GM18507 (cell line): ENCODE results near the gene SPSB1.
"Not testable (repeated sequence)": the region's sequence is repeated elsewhere in the genome, so short reads cannot be mapped to it uniquely, and the experiment has no call there.

ENCODE experiments used
- DNase-seq: peaks from one replicate; pipeline ENCODE4 v3.0.0; 2011; ENCODE audit warnings: low read depth; ENCODE audit not compliant: insufficient read length; ENCODE audit errors: extremely low spot score
- FAIRE-seq: peaks from 2 replicates; lab custom pipeline; 2011; peaks lifted over from hg19 to GRCh38; lab: Jason Lieb, UNC

SPSB1 gene

DNA sequence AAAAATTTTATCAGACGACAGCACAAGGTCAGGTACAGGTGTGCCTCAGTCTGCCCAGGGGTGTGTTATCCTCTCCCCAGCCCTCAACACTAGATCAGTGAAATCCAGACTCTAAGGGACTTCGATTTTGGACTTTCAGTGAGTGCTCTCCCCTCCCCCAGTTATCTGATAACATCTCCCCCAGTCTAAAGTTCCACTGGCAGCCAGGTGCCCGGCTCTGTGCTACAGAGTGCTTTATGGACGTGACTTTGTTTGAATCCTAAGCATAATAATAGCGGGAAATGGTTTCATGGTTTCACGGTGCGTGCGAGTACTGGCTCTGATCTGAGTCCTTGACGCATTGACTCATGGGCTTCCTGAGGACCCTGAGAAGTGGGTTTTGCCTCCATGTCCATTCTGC lies 3.2 kb downstream of the SPSB1 start:
- no peak for FAIRE-seq
- DNase-seq, result no peak

DNA sequence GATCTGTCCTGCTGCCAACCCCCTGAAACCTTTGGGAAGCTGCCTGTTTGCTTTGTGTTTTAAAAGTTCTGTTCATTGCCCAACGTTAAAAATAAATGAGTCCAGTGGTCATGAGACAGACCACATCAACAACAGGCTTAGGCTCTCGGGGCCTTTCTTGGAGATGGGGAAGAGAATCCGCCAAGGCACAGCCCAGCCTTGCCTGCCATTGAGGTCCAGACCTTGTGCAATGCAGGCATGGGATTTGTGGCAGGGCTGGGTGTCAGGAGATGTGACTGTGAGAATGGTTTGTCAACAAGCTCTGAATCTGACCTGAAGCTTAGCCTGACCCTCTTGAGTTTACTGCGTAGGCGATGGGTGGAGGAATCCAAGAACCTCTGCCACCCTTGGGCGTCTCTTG lies 4.2 kb downstream of the SPSB1 start:
- FAIRE-seq, result no peak

DNA sequence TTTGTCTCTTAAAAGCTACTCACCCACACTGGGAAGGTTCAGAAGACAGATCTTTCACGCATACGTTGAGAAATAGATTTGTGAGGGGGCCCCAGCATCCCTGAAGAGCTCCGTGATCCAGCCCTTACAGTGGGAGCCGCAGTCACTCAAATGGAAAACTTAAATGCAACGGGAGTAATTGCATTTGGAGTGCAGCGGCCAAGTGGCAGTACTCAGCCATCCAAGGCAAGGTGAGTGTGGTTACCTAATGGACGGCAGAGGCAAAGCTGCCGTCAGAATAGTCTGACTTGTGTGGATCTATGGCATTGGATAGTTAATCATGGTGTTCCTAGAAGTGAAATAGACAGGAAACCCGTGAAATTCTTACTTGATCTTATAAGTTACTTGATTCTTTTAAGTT lies 5.1 kb downstream of the SPSB1 start:
- DNase-seq, result no peak
- no peak for FAIRE-seq

More for the DNA sequence above, 4.2 kb downstream of the SPSB1 start:
- DNase-seq, result no peak

DNA sequence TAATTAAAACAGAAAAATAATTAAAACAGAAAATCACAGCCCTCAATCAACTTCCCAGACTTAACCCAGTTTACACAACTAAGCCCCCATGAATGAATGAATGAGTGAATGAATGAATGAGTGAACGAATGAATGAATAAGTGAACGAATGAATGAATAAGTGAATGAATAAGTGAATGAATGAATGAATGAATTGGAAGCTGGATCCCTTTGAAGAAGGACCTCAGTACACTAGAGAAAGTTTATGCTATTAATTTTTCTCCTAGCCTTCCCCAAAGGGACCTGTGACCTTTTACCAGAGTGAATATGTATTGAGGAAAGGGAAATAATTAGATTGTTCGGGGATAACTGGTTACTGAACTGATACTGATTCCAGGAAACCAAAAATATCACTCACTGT lies 5.6 kb downstream of the SPSB1 start:
- FAIRE-seq (no peak), DNase-seq (no peak)

DNA sequence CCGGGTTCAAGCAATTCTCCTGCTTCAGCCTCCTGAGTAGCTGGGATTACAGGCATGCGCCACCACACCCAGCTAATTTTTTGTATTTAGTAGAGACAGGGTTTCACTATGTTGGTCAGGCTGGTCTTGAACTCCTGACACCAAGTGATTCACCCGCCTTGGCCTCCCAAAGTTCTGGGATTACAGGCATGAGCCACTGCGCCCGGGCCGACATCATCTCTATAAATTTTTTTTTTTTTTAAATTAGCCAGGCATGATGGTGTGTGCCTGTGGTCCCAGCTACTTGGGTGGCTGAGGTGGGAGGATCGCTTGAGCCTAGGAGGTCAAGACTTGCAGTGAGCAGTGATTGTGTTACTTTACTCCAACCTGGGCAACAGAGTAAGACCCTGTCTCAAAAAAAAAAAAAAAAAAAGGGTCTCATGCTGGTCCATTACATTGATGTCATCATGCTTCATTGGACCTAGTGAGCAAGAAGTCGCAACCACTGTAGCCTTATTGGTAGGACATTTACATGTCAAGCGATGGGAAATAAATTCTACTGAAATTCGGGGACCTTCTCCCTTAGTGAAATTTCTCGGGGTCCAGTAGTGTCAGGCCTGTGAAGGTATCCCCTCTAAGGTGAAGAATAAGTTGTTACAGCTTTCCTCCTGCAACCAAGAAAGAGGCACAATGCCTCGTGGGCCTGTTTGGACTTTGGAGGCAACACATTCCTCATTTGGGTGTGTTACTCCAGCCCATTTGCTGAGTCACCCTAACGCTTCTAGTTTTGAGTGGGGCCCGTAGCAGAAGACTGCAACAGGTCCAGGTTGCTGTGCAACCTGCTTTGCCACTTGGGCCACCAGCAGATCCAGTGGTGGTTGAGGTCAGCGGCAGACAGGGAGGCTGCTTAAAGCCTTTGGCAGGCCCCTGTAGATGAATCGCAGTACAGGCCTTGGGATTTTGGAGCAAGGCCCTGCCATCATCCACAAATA lies 7.2 kb downstream of the SPSB1 start:
- not testable (repeated sequence) for FAIRE-seq, DNase-seq

DNA sequence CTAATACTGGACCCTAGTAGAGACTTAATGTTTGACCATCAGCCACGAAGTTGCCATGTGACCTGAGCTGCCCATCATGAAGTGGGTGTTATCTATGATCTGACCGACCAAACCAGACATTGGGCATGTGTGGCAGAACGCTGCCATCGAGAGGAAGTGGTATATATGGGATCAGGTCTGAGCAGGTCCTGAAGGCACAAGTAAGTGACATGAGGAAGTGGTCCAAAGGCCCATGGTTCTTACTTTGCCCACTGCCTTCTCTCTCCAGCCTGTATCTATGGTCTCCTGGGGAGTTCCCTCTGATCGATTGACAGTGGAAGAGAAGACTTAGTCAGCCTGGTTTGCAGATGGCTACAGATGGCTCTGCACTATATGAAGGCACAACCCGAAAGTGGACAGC lies 7.9 kb downstream of the SPSB1 start:
- FAIRE-seq (no peak), DNase-seq (no peak)

DNA sequence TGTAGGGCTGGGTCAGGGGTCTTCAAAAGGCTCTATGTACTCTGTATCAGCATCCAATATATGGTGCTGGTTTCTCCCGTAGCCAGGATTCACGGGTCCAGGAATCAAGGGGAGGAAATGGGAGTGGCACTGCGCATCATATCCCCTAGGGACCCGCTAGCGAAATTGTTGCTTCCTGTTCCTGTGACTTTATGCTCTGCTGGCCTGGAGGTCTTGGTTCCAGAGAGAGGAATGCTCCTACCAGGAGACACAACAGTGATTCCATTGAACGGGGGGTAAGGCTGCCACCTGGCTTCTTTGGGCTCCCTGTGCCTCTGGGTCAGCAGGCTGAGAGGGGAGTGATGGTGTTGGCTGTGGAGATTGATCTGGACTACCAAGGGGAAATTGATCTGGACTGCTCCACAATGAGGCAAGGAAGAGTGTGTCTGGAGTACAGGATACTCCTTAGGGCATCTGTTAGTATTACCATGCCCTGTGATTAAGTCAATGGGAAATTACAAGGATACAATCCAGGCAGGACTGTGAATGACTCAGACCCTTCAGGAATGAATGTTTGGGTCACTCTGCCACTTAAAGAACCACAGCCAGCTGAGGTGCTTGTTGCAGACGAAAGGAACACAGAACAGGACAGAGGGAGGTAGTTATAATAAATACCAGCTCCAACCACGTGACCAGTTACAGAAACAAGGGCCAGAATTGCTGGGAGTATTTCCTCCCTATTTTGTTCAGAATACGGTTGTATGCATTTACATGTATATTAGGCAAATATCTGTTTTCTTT lies 10.2 kb downstream of the SPSB1 start:
- DNase-seq (no peak), FAIRE-seq (no peak)

DNA sequence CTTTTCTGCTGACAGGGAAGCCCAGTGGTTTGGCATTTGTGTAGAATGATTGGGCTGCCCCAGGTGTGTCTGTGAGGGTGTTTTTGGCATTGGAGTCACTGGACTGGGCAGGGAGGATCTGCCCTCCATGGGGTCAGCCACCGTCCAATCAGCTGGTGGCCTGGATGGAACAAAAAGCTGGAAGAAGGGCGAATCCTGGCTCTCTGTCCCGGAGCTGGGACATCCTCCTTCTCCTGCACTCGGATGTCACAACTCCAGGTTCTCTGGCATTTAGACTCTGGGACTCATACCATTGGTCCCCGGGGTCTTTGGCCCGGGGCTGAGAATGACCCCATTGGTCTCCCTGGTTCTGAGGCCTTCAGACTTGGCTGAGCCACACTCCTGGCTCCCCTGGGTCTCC lies 11.2 kb downstream of the SPSB1 start:
- FAIRE-seq, result no peak
- no peak for DNase-seq

DNA sequence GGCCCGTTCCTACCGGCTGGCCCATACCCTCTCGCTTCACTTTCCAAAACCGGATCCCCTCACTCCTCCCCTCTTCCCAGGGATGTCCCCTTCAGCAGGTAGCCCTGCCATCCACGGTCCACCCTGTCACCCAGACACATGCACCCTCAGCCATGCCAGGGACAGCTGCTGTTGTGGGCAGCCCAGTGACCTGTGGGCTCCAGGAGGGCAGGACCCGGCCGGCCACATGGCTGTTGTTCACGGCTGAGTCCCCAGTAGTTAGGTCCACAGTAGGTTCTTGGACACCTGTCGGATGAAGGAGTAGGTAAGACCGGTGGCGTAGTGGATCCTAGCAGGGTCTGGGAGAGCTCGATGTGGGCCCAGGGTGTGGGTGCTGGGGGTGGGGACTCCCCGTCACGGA lies 12.5 kb downstream of the SPSB1 start:
- no peak for FAIRE-seq

DNA sequence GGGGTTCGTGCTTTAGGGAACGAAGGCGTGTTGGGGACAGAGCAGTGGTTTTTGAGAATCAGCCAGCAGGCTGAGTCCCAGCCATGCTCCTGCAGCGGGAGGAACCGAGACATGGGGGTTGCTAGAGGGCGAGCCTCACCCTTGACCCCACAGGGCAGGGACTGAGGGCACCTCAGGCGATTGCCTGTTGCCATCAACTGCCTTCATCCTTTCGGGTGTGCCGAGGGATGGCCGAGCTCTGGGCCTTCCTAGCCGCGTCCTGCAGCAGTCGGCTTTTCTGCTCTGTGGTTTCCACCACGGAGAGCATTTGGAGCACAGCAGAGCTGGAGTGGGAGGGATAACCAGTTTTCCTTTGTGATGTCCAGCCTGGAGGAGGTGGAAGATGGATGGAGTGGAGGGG lies 13.3 kb downstream of the SPSB1 start:
- FAIRE-seq, result no peak
- DNase-seq, result no peak

More for the DNA sequence above, 12.5 kb downstream of the SPSB1 start:
- no peak for DNase-seq

DNA sequence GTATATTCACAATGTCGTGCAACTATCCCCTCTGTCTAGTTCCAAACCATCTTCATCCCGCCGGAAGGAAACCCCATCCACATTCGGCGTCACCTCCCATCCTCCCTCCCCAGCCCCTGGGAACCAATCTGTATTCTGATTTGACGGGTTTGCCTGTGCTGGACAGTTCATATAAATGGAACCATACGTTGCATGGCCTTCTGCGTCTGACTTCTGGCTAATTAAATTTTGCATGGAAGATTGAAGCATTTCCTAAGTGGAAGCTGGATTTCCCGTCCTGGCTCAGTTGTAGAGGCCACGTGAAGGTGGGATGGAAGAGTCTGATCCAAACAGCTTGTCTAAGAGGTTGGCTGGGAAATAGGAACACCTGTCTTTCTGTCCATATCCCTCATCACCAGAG lies 14.6 kb downstream of the SPSB1 start:
- no peak for FAIRE-seq
- no peak for DNase-seq

DNA sequence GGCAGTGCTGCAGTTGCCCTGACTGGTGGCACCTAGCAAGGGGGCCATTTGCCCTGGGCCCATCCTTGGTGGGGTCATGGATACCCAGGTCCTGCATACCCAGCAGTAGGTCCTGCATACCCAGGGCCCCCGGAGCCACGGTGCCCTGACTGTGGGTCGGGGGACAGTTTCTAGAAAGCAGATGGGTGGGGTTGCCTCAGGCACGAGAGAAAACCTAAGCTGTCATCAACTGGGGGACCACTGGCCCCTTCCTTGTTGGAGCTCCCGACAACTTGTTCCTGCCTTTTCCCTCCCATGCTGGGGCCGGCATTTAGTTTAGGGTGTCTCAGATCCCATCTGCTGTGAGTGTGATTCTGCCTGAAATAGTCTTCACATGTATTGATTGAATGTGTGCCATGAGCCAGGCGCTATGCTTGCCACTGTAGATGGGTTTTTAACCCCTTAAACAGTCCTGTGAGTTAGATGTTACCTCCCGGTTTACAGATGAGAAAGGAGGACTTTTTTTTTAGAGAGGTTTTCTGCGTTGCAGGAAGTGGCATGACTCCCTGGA lies 15.6 kb downstream of the SPSB1 start:
- DNase-seq (no peak), FAIRE-seq (no peak)

DNA sequence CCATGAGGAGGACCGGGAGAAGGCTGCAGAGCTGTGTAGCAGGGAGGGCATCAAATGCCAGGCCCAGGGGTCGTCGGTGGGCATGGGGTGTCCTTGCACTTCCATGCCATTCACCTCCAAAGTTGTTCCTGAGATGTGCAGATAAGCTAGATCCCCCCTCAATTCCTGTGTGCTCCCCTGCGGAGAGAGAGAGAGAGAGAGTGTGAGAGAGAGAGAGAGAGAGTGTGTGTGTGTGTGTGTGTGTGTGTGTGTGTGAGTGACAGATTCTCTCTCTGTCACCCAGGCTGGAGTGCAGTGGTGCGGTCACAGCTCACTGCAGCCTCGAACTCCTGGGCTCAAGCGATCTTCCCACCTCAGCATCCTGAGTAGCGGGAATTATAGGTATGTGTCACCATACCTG lies 16.4 kb downstream of the SPSB1 start:
- no peak for FAIRE-seq
- DNase-seq, result no peak

DNA sequence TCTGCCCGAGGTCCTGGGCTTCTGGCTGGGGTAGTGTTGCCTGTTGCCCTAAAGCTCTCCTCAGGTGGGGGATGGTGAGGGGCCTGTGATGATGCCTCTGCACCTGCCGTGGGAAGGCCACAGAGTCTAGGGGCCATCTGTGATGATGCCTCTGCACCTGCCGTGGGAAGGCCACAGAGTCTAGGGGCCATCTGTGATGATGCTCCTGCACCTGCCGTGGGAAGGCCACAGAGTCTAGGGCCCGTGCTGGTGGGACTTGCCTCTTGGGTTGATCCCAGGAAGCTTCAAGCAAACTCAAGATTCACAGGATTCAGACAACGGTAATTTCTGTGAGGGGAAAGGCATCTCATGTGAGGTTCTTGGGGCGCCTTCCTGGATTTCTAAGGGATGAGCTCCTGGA lies 17.3 kb downstream of the SPSB1 start:
- no peak for DNase-seq
- FAIRE-seq, result no peak

DNA sequence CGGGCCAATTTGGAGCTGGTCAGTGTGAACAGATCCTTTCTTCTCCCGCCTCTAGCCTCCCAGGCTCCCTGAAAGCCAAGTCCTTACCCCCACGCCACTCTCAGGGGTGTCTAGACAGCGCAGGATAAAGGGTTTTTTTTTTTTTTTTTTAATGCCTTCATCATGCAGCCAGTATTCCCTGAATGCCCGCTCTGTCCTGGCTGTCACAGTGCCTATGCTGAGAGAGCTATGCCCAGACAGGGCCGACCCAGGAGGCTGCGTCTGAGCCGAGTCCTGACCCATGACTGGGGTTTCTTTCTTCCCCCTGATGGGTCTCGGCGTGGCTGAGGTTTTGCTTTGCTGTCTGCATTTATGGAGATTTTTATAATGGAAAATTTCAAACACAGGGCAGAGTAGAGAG lies 18.3 kb downstream of the SPSB1 start:
- DNase-seq, result no peak
- no peak for FAIRE-seq

DNA sequence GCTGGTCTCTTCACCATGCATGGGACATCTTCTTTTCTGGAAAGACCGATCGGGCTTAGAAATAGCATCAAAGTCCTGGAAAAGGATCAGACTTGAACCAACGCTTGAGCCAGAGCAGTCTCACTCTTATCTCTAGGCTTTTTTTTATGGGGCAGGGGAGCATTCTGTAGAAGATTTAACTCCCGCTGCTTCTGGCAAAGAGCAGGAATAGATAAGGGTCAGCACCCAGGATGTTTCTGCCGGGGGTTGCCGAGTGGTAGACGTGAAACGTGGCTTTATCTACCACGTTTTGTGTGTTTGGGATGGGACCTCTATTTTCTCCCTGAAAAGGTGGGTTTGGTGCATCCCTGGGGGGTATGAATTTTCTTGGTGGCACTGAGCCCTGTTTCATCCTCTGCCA lies 18.8 kb downstream of the SPSB1 start:
- FAIRE-seq (no peak), DNase-seq (no peak)

DNA sequence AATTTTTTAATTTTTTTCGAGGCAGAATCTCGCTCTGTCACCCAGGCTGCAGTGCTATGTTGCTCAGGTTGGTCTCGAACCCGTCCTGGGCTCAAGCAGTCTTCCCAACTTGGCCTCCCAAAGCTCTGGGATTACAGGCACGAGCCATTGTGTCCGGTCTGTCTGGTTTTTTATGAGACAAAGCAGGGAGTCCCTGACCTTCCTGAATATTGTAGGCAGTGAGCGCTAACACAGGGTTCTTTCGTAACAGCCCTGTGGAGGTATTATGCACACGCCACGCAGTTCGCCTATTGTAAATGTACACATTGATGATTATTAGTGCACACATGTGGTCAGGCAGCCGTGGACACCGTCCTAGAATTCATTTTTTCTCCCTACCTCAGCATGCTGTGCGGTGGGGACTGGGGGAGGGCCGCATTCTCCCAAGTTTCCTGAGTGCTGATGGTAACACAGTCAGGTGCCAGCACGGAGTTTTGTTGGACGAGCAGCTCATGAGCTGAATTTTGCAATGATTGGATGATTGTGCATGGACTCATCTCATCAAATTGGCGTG lies 19.6 kb downstream of the SPSB1 start:
- no peak for DNase-seq

DNA sequence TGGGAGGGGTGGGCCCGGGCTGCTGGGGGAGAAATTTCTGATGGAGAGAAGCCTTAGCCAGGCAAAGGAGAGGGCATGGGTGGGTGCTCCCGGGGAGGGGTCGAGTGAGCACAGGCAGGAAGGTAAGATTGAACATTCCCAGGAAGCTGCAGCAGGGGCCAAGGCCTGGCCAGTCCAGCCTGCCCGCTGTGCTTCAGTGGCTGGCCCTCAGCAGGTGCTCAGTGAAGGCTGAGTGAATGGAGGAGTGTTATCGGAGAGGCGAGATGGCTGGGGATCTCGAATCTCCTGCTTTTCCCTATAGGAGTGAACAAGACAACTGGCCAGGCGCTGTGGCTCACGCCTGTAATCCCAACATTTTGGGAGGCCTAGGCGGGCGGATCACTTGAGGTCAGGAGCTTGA lies 20.9 kb downstream of the SPSB1 start:
- FAIRE-seq, result no peak
- DNase-seq, result no peak

More for the DNA sequence above, 19.6 kb downstream of the SPSB1 start:
- FAIRE-seq, result no peak

DNA sequence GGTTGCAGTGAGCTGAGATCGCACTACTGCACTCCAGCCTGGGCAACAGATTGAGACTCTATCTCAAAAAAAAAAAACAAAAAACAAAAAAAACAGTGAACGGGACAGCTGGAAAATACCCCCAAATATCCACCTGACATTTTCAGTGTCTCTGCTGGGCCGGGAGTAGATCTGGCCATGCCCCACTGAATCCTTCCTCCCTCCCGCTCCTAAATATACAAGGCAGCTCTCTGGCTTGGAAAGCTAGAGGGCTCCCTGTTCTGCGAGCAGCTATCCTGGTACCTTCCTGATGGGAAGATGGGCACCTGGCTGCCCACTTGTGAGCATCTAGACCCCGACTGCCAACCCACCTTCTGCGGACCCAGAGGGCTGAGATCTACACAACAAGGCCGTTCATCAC lies 21.4 kb downstream of the SPSB1 start:
- DNase-seq (no peak), FAIRE-seq (no peak)

DNA sequence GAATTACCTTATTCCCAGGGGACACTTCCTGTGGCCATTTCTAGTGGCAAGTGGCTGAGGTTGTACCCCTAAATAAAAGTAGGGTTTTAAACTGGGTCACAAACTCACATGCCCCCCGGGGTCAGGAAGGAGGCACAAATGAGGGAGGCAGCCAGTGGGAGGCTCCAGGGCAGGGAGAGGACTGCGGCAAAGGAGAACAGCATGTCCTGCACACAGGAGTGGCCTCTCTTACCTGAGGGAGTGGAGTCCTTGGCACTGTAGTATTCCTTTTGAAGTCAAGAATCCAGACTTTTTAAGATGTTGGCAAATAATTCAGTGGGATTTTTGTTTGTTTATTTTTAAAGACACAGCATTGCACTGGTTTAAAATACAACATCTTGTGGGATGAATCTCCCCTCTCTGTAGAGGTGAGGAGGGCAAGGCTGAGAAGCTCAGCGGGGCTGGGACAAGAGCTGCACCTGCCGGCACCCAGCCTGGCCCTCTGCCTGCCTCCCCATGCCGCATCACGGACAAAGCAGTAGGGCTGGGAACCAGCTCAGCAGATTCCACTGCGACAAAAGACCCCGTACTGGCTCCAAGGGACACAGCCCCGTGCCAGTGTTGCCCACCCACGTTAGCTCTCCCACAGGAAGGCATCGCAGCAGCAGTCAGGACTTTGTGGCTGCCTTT lies 22.2 kb downstream of the SPSB1 start:
- FAIRE-seq (no peak), DNase-seq (no peak)
